Adrenal gland (tissue), 12 donors: ENCODE measurements around the gene RGS4. TPM values are rescaled to one million over a fixed set of nuclear protein-coding genes. Genes with fewer than 3 reads are reported as not detected.

Experiments used
- DNase-seq, 7 donors: peaks; one replicate each; pipeline ENCODE4 v3.0.0-alpha.2; 2019 to 2020
- H3K27ac ChIP-seq, 5 donors: fragments of 200-600 bp; sonication (generic) in 4 of 5; 1 replicate in 3 of 5; 2 replicates in 2 of 5; pipeline versions ENCODE4 v1.5.1 to v1.8.0; 2016 to 2020; ENCODE audit warnings: mild to moderate bottlenecking in 1 of 5
- H3K27me3 ChIP-seq: fragments of 200-600 bp; 2 replicates; pipeline ENCODE4 v1.8.0; 2021
- H3K36me3 ChIP-seq, 2 donors: fragments of 200-600 bp; replicated peaks in 1 of 2; 1 replicate in 1 of 2; 2 replicates in 1 of 2; pipeline versions ENCODE4 v1.5.1 to v1.8.0; 2018 to 2022
- H3K4me1 ChIP-seq, 2 donors: fragments of 200-600 bp; replicated peaks in 1 of 2; 1 replicate in 1 of 2; 2 replicates in 1 of 2; pipeline versions ENCODE4 v1.5.1 to v1.8.0; 2018 to 2021
- H3K4me3 ChIP-seq, 4 donors: fragments of 200-600 bp; sonication (generic) in 3 of 4; one replicate each; pipeline ENCODE4 v1.5.1; 2016 to 2018
- H3K9me3 ChIP-seq, 3 donors: fragments of 200-600 bp; sonication (generic) in 1 of 3; replicated peaks in 1 of 3; 1 replicate in 2 of 3; 2 replicates in 1 of 3; pipeline versions ENCODE4 v1.5.1 to v1.8.0; 2016 to 2021
- CTCF ChIP-seq, 6 experiments: fragments of 450-650 bp in 4 of 6; fragments of 200-600 bp in 2 of 6; sonication (generic) in 1 of 6; IDR thresholded peaks; 1 replicate in 5 of 6; 2 replicates in 1 of 6; pipeline versions ENCODE4 v1.5.1 to v1.8.0; 2016 to 2021; ENCODE audit warnings: antibody characterized with exemption in 6 of 6, mild to moderate bottlenecking in 2 of 6, moderate library complexity in 1 of 6
- POLR2A ChIP-seq, 2 donors: fragments of 450-650 bp; IDR thresholded peaks; one replicate each; pipeline ENCODE4 v1.6.1; 2017; ENCODE audit warnings: antibody characterized with exemption in 2 of 2, mild to moderate bottlenecking in 2 of 2, moderate library complexity in 1 of 2
- WGBS, 4 donors: extraction: QIAGEN DNeasy Blood & Tissue Kit in 2 of 4; methylation state at CpG; one replicate each; pipeline versions ENCODE4 v1.1.5 to v1.1.7; 2013 to 2017; 5-methylcytosine and 5-hydroxymethylcytosine counted together
- intact Hi-C, 2 donors: fragments of 100-400 bp; cut with DNase I; formaldehyde crosslinking; loops; one replicate each; pipeline versions ENCODE4 v1.14.1 to v1.15.0; 2022 to 2023
- polyA plus RNA-seq, 3 donors: library from polyadenylated mRNA; stranded (reverse); fragments of 200-250 nt in 2 of 3; fragments of 350-450 nt in 1 of 3; fragmentation: Illumina TruSeq in 1 of 3; extraction: RNeasy Lipid Tissue Mini Kit (QIAGEN cat#74804) in 1 of 3; gene quantifications; one replicate each; pipeline ENCODE4 v1.2.3, GENCODE V29; 2013 to 2014
- total RNA-seq, 9 donors: library from RNA; depleted of rRNA in 4 of 9; stranded (reverse); fragments of >200 nt in 4 of 9; fragments of 120-200 nt in 1 of 9; fragmentation: NEBNext Ultra II Directional in 1 of 9; extraction: Animal tissue kit (Norgen Biotek cat#: 25700) in 1 of 9; gene quantifications; one replicate each; pipeline versions ENCODE4 v1.1.0 to v1.2.4, GENCODE V29; 2013 to 2023
- donor health status: healthy with polysubstance abuse.
- donor health status: Bipolar disorder and iron deficiency.
- donor health status: DM: yes; HTN: yes; CAD: no.
- donor health status: DM: no; HTN: no; CAD: no.
- donor health status: DM: no; HTN: no; CAD: no.
- donor health status: DM: yes; HTN: yes; CAD: no.

RGS4 gene
- total and polyA plus RNA-seq, 12 donors: 2.2 to 48.5 (median 12.4) TPM

- intact Hi-C loops: no loop called here
These were observed 33.5 kb upstream of the RGS4 start for GRCh38 chr1:163035446-163036249.

GRCh38 chr1:163036671-163037070, 32.5 kb upstream of the RGS4 start:
- TF ChIP-seq CTCF (IDR thresholded peaks at IDR 0.05): no peak
- TF ChIP-seq POLR2A (IDR thresholded peaks at IDR 0.05): no peak
- intact Hi-C loops: no loop called here
- H3K36me3 ChIP-seq: no peaks in the 10 kb centered on the region
- H3K4me3 ChIP-seq: no peak overlapping the region
- H3K27ac ChIP-seq: no peak overlapping the region
- H3K27me3 ChIP-seq: no peaks in the 10 kb centered on the region
- 52 to 74% (median 61%) methylated on average over 1 of the region's 1 CpG for WGBS, 4 donors
- no peaks in the 10 kb centered on the region for H3K9me3 ChIP-seq
- no peak for DNase-seq
- H3K4me1 ChIP-seq: no peaks in the 10 kb centered on the region

More at GRCh38 chr1:163035446-163036249, 33.5 kb upstream of the RGS4 start:
- DNase-seq: no peak
- Histone ChIP-seq H3K4me3 (no peak overlapping the region), H3K27me3 (no peaks in the 10 kb centered on the region), H3K4me1 (no peaks in the 10 kb centered on the region), H3K9me3 (no peaks in the 10 kb centered on the region), H3K36me3 (no peaks in the 10 kb centered on the region), H3K27ac (no peak overlapping the region)
- WGBS, 4 donors: 32 to 46% (median 35%) methylated on average over 3 of the region's 3 CpGs
- TF ChIP-seq POLR2A (IDR thresholded peaks at IDR 0.05) (no peak), CTCF (IDR thresholded peaks at IDR 0.05) (no peak)

GRCh38 chr1:163038928-163039706, 30.0 kb upstream of the RGS4 start:
- H3K4me3 ChIP-seq: no peak overlapping the region
- H3K27me3 ChIP-seq: no peaks in the 10 kb centered on the region
- no peaks in the 10 kb centered on the region for H3K4me1 ChIP-seq
- no peak for DNase-seq
- intact Hi-C loops: no loop called here
- TF ChIP-seq POLR2A (IDR thresholded peaks at IDR 0.05) (no peak), CTCF (IDR thresholded peaks at IDR 0.05) (no peak)
- no peaks in the 10 kb centered on the region for H3K9me3 ChIP-seq
- no peak overlapping the region for H3K27ac ChIP-seq
- 77 to 93% (median 84%) methylated on average over 2 of the region's 2 CpGs for WGBS, 4 donors
- no peaks in the 10 kb centered on the region for H3K36me3 ChIP-seq

- intact Hi-C loops: no loop called here
- H3K27ac ChIP-seq: no peak overlapping the region
- H3K36me3 ChIP-seq: no peaks in the 10 kb centered on the region
- no peaks in the 10 kb centered on the region for H3K27me3 ChIP-seq
- TF ChIP-seq POLR2A (IDR thresholded peaks at IDR 0.05): no peak
- no peak for TF ChIP-seq CTCF (IDR thresholded peaks at IDR 0.05)
- H3K9me3 ChIP-seq: no peaks in the 10 kb centered on the region
- no peak overlapping the region for H3K4me3 ChIP-seq
- 89 to 98% (median 92%) methylated on average over 2 of the region's 2 CpGs for WGBS, 4 donors
- H3K4me1 ChIP-seq: no peaks in the 10 kb centered on the region
- DNase-seq: no peak
These were observed 29.5 kb upstream of the RGS4 start for GRCh38 chr1:163039707-163040093.
